ENCODE measurements around the gene TMEM135. TPM values are rescaled to one million over a fixed set of nuclear protein-coding genes. Genes with fewer than 3 reads are reported as not detected.

The TMEM135 gene
- total RNA-seq, 1 experiment from 2014 or later: 14.0 TPM

- no peak overlapping the region for H3K27ac ChIP-seq (ENCODE audit: low read length)
- H3K4me3 ChIP-seq (ENCODE audit: low read length): peak overlapping the region; percentile 97
Measured at GRCh38 chr11:87039371-87039770, 1.6 kb downstream of the TMEM135 start.

DNA sequence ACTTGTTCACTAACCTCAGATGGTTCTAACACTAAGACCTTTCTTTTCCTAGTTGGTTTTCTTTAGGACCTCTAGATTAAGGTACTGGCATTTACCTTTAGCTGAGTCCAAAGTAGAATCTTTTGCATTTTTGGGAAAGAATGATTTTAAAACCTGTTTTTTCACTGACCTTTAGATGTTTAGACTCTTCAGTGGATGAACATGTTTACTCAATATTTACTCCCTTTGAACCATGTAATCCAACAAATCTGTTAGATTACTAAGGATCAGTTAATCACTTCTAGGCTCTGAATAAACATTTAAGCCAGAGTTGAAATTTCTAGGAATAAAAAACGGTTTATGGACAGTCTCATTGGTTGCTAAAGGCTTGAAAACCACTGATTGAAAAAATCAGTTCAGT, 6.2 kb downstream of the TMEM135 start:
- H3K4me1 ChIP-seq (ENCODE audit: insufficient read depth, low read length): peaks cover 13% of the 10 kb centered on the region
- DNase-seq: no peak
- TF ChIP-seq EZH2 (IDR thresholded peaks at IDR 0.05; ENCODE audit: low read length, unreplicated experiment) (no peak), EZH2phosphoT487 (IDR thresholded peaks at IDR 0.05; ENCODE audit: borderline replicate concordance, low read length) (no peak)
- H3K36me3 ChIP-seq (ENCODE audit: low read depth, low read length): peaks cover 9% of the 10 kb centered on the region; the same call in 1 of the 2 replicates
- H3K27ac ChIP-seq (ENCODE audit: low read length): no peak overlapping the region
- BruUV-seq (replicated peaks): no TSS peak
- no peaks in the 10 kb centered on the region for H3K27me3 ChIP-seq (ENCODE audit: low read length)
- no peak for ATAC-seq
- CTCF ChIA-PET: interaction anchor here (0.6 kb wide), 1 partner anchor 179 kb away, joined by 4 read pairs; no protein-coding TSS in a partner anchor
- H3K79me2 ChIP-seq (ENCODE audit: low read length): peaks cover 55% of the 10 kb centered on the region
- no peaks in the 10 kb centered on the region for H3K9me3 ChIP-seq (ENCODE audit: low read length)
- H3K9ac ChIP-seq (ENCODE audit: low read length): no peak overlapping the region
- H2AFZ ChIP-seq (ENCODE audit: low read length): no peak overlapping the region
- intact Hi-C loops (cut with micrococcal nuclease): no loop called here
- no peak overlapping the region for H3K4me3 ChIP-seq (ENCODE audit: low read length)
- no peaks in the 10 kb centered on the region for H3K9me2 ChIP-seq (replicated peaks; ENCODE audit: low read length)
- no peaks in the 10 kb centered on the region for H3F3A ChIP-seq (ENCODE audit: low read length, unreplicated experiment)
- peaks cover 10% of the 10 kb centered on the region for H4K20me1 ChIP-seq (ENCODE audit: low read length)
- no peak overlapping the region for H3K4me2 ChIP-seq (ENCODE audit: low read length)
- POLR2A ChIA-PET (ENCODE audit: unreplicated experiment): no interaction called here

More at GRCh38 chr11:87039371-87039770, 1.6 kb downstream of the TMEM135 start:
- BruUV-seq (replicated peaks): no TSS peak
- Histone ChIP-seq H3K27me3 (ENCODE audit: low read length) (no peaks in the 10 kb centered on the region), H2AFZ (ENCODE audit: low read length) (no peak overlapping the region), H3K36me3 (ENCODE audit: low read depth, low read length) (no peaks in the 10 kb centered on the region), H3K9me2 (replicated peaks; ENCODE audit: low read length) (no peaks in the 10 kb centered on the region), H4K20me1 (ENCODE audit: low read length) (peaks cover 10% of the 10 kb centered on the region), H3K79me2 (ENCODE audit: low read length) (peaks cover 50% of the 10 kb centered on the region), H3K4me1 (ENCODE audit: insufficient read depth, low read length) (peaks cover 28% of the 10 kb centered on the region), H3K9ac (ENCODE audit: low read length) (peak overlapping the region; percentile 88; the same call in 1 of the 2 replicates), H3K9me3 (ENCODE audit: low read length) (no peaks in the 10 kb centered on the region), H3K4me2 (ENCODE audit: low read length) (peak overlapping the region; percentile 90), H3F3A (ENCODE audit: low read length, unreplicated experiment) (no peaks in the 10 kb centered on the region)
- CTCF ChIA-PET: no interaction called here
- ATAC-seq (no peak), DNase-seq (no peak)
- intact Hi-C loops (cut with micrococcal nuclease): loop anchor here (2.0 to 5.0 kb wide), 5 partner anchors 25 to 102 kb away; partner anchors contain the start of gene FZD4
- POLR2A ChIA-PET (ENCODE audit: unreplicated experiment): no interaction called here
- no peak for TF ChIP-seq EZH2phosphoT487 (IDR thresholded peaks at IDR 0.05; ENCODE audit: borderline replicate concordance, low read length)
- no peak for TF ChIP-seq CTCF (conservative IDR thresholded peaks at IDR 0.05; ENCODE audit: low read depth, low read length)
- TF ChIP-seq EZH2 (IDR thresholded peaks at IDR 0.05; ENCODE audit: low read length, unreplicated experiment): no peak

GRCh38 chr11:87046824-87047223, 9.1 kb downstream of the TMEM135 start:
- H3K4me1 ChIP-seq (ENCODE audit: insufficient read depth, low read length): no peaks in the 10 kb centered on the region
- ATAC-seq: no peak
- DNase-seq: no peak
- no peak overlapping the region for H3K4me2 ChIP-seq (ENCODE audit: low read length)
- intact Hi-C loops (cut with micrococcal nuclease): no loop called here
- no peak overlapping the region for H3K9ac ChIP-seq (ENCODE audit: low read length)
- H3K27ac ChIP-seq (ENCODE audit: low read length): no peak overlapping the region
- TF ChIP-seq EZH2phosphoT487 (IDR thresholded peaks at IDR 0.05; ENCODE audit: borderline replicate concordance, low read length) (no peak), EZH2 (IDR thresholded peaks at IDR 0.05; ENCODE audit: low read length, unreplicated experiment) (no peak), CTCF (conservative IDR thresholded peaks at IDR 0.05; ENCODE audit: low read depth, low read length) (no peak)
- H3K9me2 ChIP-seq (replicated peaks; ENCODE audit: low read length): no peaks in the 10 kb centered on the region
- no peak overlapping the region for H2AFZ ChIP-seq (ENCODE audit: low read length)
- peaks cover 9% of the 10 kb centered on the region; the same call in 1 of the 2 replicates for H3K36me3 ChIP-seq (ENCODE audit: low read depth, low read length)
- H3K27me3 ChIP-seq (ENCODE audit: low read length): no peaks in the 10 kb centered on the region
- ChIA-PET CTCF (no interaction called here), POLR2A (ENCODE audit: unreplicated experiment) (no interaction called here)
- no peak overlapping the region for H3K4me3 ChIP-seq (ENCODE audit: low read length)
- no peaks in the 10 kb centered on the region for H3F3A ChIP-seq (ENCODE audit: low read length, unreplicated experiment)
- no TSS peak for BruUV-seq (replicated peaks)
- H3K9me3 ChIP-seq (ENCODE audit: low read length): no peaks in the 10 kb centered on the region
- no peaks in the 10 kb centered on the region for H4K20me1 ChIP-seq (ENCODE audit: low read length)
- peaks cover 26% of the 10 kb centered on the region for H3K79me2 ChIP-seq (ENCODE audit: low read length)

Data from PC-3 (cell line).